Lower leg skin (tissue), 4 donors: ENCODE data around the gene C2CD5. TPM values are rescaled to one million over a fixed set of nuclear protein-coding genes. Genes with fewer than 3 reads are reported as not detected.

Experiments
- DNase-seq, 2 donors: peaks; one replicate each; pipeline ENCODE4 v3.0.0-alpha.2; 2019; ENCODE audit warnings: low spot score in 2 of 2
- H3K4me3 ChIP-seq: fragments of 200-600 bp; sonication (generic); 2 replicates; pipeline ENCODE4 v1.5.1; 2017; ENCODE audit warnings: mild to moderate bottlenecking, low read depth; ENCODE audit not compliant: poor library complexity, severe bottlenecking
- POLR2A ChIP-seq, 2 donors: fragments of 450-650 bp; IDR thresholded peaks; one replicate each; pipeline ENCODE4 v1.6.1; 2016 to 2017; ENCODE audit warnings: antibody characterized with exemption in 2 of 2, mild to moderate bottlenecking in 1 of 2, moderate library complexity in 1 of 2
- WGBS, 2 donors: methylation state at CpG; one replicate each; pipeline ENCODE4 v1.1.5; 2018; 5-methylcytosine and 5-hydroxymethylcytosine counted together
- intact Hi-C: fragments of 100-400 bp; cut with DNase I; formaldehyde crosslinking; loops from one replicate; pipeline ENCODE4 v1.15.0; 2023; ENCODE audit warnings: low total_unique reads
- total RNA-seq, 4 donors: library from RNA; depleted of rRNA; stranded (reverse); fragments of >200 nt; gene quantifications; one replicate each; pipeline ENCODE4 v1.1.0, GENCODE V29; 2016
- TF ChIP-seq, protein P1 (sequence below), 3 donors: fragments of 450-650 bp; IDR thresholded peaks; one replicate each; pipeline ENCODE4 v1.5.1; 2016; ENCODE audit warnings: antibody characterized with exemption in 3 of 3, mild to moderate bottlenecking in 3 of 3, moderate library complexity in 2 of 3

The C2CD5 gene, protein sequence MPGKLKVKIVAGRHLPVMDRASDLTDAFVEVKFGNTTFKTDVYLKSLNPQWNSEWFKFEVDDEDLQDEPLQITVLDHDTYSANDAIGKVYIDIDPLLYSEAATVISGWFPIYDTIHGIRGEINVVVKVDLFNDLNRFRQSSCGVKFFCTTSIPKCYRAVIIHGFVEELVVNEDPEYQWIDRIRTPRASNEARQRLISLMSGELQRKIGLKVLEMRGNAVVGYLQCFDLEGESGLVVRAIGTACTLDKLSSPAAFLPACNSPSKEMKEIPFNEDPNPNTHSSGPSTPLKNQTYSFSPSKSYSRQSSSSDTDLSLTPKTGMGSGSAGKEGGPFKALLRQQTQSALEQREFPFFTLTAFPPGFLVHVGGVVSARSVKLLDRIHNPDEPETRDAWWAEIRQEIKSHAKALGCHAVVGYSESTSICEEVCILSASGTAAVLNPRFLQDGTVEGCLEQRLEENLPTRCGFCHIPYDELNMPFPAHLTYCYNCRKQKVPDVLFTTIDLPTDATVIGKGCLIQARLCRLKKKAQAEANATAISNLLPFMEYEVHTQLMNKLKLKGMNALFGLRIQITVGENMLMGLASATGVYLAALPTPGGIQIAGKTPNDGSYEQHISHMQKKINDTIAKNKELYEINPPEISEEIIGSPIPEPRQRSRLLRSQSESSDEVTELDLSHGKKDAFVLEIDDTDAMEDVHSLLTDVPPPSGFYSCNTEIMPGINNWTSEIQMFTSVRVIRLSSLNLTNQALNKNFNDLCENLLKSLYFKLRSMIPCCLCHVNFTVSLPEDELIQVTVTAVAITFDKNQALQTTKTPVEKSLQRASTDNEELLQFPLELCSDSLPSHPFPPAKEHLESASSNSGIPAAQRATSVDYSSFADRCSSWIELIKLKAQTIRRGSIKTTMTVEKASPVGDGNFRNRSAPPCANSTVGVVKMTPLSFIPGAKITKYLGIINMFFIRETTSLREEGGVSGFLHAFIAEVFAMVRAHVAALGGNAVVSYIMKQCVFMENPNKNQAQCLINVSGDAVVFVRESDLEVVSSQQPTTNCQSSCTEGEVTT
- 10 to 100 TPM; 19.3 to 22.6 (median 19.9) TPM for total RNA-seq

DNA sequence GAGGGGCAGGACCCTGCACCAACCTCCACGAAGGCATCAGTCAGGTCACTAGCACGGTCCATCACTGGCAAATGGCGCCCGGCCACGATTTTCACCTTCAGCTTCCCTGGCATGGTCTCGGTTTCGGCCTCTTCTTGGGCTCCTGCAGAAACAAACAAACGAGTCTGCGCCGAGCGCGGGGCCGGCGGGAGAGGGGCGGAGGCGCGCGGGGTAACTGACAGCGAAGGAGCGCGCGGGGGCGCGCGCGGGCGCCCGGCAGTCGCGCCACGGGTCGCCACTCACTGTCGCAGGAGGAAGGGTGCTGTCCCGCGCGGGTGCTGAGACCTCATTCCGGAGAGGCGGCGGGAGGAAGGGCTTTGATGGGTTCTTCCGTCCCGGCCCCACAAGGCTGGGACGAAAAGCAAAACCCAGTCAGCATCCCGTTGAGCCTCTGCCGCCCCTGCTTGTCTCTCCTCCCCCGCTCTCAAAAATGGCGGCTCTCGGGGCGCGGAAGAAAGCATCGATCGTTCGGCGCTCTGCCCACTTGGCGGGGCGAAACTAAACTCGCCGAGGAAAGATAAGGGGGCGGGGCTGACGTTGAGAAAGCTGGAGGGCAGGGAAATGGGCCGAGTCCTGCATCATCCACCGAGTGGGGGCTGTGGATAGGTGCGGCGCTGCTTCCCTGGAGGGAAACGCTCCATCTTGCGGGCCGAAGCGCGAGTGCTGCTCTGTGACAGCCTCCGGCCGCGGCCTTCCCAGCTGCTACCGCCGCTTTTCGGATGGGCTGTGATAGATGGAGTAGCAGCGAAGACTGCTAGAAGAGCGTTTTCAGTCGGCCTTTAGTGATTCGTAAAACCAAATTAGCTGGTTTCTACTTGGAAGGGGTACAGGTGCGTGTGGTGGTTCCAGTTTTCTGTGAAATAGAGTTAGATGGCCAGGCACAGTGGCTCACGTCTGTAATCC, at the start of gene C2CD5:
Gene C2CD5, minus strand, starts transcription at position 505 of the 942 bp plus-strand sequence. Its CDS starts 392 bp downstream, at position 113.
- H3K4me3 ChIP-seq: peak within 1 kb of the TSS; percentile 55
- no peak for TF ChIP-seq POLR2A (IDR thresholded peaks at IDR 0.05)
- TF ChIP-seq, protein P1, sequence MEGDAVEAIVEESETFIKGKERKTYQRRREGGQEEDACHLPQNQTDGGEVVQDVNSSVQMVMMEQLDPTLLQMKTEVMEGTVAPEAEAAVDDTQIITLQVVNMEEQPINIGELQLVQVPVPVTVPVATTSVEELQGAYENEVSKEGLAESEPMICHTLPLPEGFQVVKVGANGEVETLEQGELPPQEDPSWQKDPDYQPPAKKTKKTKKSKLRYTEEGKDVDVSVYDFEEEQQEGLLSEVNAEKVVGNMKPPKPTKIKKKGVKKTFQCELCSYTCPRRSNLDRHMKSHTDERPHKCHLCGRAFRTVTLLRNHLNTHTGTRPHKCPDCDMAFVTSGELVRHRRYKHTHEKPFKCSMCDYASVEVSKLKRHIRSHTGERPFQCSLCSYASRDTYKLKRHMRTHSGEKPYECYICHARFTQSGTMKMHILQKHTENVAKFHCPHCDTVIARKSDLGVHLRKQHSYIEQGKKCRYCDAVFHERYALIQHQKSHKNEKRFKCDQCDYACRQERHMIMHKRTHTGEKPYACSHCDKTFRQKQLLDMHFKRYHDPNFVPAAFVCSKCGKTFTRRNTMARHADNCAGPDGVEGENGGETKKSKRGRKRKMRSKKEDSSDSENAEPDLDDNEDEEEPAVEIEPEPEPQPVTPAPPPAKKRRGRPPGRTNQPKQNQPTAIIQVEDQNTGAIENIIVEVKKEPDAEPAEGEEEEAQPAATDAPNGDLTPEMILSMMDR (IDR thresholded peaks at IDR 0.05): peak in 1 of 3 donors; percentile 34
- WGBS, 2 donors: 0 to 1% methylated on average over 46 to 47 of the region's 80 CpGs
- peak; percentile 96 to 99 for DNase-seq
- intact Hi-C loops: loop anchor here (5.0 kb wide), 1 partner anchor 83 kb away; the partner anchor contains the start of gene ETNK1

DNA sequence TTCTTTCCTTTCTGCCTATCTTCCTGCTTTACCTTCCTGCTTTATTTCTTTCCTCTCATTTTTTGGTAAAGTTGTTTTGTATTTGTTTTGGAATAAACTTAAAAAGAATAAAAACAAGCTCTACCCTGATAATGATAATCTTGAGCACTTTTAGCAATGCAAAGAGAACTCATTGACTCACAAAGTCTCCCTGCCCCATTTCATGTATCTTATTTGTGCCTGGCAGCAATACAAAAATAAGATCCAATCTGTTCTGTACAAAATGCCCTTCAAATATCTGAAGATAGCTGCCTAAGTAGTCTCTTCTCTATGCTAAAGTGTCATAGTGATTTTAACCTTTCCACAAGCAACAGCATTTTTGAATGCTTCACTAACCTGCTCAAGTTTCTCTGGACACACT, 49.5 kb upstream of the C2CD5 start:
- intact Hi-C loops: no loop called here
- DNase-seq: no peak
- H3K4me3 ChIP-seq: no peak overlapping the region
- TF ChIP-seq POLR2A (IDR thresholded peaks at IDR 0.05): no peak
- TF ChIP-seq, protein P1 (IDR thresholded peaks at IDR 0.05): no peak

DNA sequence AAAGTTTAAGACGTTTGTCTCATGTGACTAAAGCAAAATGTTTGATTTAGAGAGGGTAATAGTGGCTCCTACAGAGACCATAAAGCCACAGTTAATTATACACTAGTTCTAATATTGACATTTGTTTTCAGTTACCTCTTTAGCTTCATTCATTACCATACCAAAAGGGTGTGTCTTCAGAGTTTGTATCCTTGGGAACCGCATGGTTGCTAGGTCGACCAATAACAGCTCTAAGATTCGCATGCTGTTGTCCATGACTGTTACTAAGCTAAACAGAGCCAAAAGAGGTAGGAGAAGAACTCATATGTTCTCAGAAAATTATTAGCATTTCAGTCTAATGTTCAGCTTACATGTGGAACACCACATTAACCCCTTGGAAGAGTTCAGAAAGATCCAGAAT, 44.5 kb upstream of the C2CD5 start:
- TF ChIP-seq, protein P1 (IDR thresholded peaks at IDR 0.05): no peak
- no peak for TF ChIP-seq POLR2A (IDR thresholded peaks at IDR 0.05)
- intact Hi-C loops: no loop called here
- WGBS, 2 donors: 38 to 41% methylated on average over 4 of the region's 4 CpGs
- no peak for DNase-seq
- no peak overlapping the region for H3K4me3 ChIP-seq

DNA sequence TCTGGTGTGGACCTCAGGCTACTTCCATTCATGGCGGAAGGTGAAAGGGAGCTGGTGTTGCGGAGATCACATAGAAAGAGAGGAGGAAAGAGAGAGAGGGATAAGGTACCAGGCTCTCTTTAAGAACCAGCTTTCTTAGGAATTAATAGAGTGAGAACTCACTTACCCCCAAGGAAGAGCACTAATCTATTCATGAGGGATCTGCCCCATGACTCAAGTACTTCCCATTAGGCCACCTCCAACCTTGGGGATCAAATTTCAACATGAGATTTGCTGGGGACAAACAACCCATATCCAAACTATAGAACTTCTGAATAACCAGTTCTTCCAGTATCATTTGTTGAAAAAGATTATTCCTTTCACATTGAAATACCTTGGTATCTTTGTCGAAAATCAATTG, 34.0 kb upstream of the C2CD5 start:
- intact Hi-C loops: no loop called here
- WGBS, 2 donors: 89 to 92% methylated on average over 3 of the region's 3 CpGs
- no peak for TF ChIP-seq POLR2A (IDR thresholded peaks at IDR 0.05)
- TF ChIP-seq, protein P1 (IDR thresholded peaks at IDR 0.05): no peak
- no peak overlapping the region for H3K4me3 ChIP-seq
- no peak for DNase-seq

DNA sequence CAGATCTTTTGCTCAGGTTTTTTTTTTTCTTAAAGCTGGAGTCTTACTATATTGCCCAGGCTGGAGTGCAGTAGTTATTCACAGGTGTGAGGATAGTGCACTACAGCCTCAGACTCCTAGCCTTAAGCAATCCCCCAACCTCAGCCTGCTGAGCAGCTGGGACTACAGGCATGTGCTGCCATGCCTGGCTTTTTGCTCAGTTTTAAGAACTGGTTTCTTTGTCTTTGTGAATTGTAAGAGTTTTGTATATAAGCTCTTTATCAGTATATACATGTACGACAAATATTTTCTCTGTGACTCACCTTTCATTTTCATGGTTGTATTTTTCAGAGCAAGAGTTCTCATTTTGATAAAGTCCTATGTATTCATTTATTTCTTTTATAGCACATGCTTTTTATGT, 33.3 kb upstream of the C2CD5 start:
- WGBS, 2 donors: 39 to 50% methylated on average over 1 of the region's 1 CpG
- no peak for DNase-seq
- no peak for TF ChIP-seq POLR2A (IDR thresholded peaks at IDR 0.05)
- no peak overlapping the region for H3K4me3 ChIP-seq
- intact Hi-C loops: no loop called here
